ENCODE data around the gene BMPR1B.

BMPR1B gene

GRCh38 chr4:94927696-94928095 lies 169.9 kb downstream of the BMPR1B start:
- no peak overlapping the region for H3K4me3 ChIP-seq (ENCODE audit: low read length)
- TF ChIP-seq ZNF274 (IDR thresholded peaks at IDR 0.05; ENCODE audit: low read depth, low read length), result no peak

GRCh38 chr4:94929696-94930095 lies 171.9 kb downstream of the BMPR1B start:
- no peak for TF ChIP-seq ZNF274 (IDR thresholded peaks at IDR 0.05; ENCODE audit: low read depth, low read length)
- no peak overlapping the region for H3K4me3 ChIP-seq (ENCODE audit: low read length)

GRCh38 chr4:94931626-94932025 lies 173.9 kb downstream of the BMPR1B start:
- TF ChIP-seq ZNF274 (IDR thresholded peaks at IDR 0.05; ENCODE audit: low read depth, low read length), result no peak
- no peak overlapping the region for H3K4me3 ChIP-seq (ENCODE audit: low read length)

DNA sequence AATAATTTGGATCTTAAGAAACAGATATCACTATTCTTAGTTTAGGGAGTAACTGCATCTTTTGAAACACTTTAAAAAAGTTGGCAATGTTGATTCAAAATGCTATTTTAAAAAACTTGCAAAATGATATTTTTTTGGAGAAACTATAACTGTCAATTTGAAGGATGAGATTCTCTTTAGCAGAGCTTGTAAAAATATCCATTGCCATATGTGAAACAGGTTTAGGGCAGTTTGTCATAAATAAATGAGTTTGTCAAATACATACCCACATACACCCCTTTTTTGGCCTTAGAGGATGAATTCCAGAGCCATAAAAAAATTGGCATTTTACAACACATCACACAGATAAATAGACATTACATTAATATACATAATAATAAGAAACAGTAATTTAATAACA lies 174.6 kb downstream of the BMPR1B start:
- H3K4me3 ChIP-seq (ENCODE audit: low read length), result no peak overlapping the region
- TF ChIP-seq ZNF274 (IDR thresholded peaks at IDR 0.05; ENCODE audit: low read depth, low read length), result no peak

DNA sequence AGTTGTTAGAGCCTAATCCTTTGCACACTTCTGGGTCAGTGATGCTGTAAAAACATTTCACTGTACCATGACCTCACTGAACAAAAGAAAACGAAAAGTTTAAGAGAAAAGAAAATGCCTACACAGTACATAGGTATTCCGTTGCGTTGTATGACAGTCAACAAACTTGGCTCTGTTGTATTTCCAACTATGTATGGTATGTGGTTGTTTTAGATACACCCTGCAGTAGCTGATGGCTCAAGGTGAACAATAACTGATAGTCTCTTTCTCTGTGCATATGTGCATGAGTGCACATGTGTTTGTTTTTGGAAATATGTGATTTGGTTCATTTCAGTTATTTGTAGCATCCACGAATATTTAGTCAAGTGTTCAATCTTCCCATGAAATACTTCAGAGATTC lies 176.0 kb downstream of the BMPR1B start:
- no peak for TF ChIP-seq ZNF274 (IDR thresholded peaks at IDR 0.05; ENCODE audit: low read depth, low read length)

DNA sequence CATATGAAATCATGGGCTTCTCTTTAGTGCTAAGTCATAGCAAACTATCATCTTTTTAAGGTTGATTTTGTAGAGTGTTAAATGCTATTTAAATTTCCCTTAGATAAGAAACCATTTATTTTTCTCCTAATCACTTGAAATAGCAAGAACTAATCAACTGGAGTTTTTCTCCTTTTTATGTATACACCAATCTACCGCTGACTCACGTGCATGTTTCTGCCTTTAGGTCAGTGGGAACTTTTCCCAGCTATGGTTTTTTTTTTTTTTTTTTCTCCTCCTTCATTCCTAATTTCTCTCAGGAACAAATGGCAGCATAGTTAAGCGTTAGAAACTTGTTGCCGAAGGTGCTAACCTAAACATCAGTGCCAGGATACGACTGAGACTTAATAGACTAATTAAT lies 176.4 kb downstream of the BMPR1B start:
- TF ChIP-seq ZNF274 (IDR thresholded peaks at IDR 0.05; ENCODE audit: low read depth, low read length), result no peak

More for the DNA sequence above, 176.0 kb downstream of the BMPR1B start:
- no peak overlapping the region for H3K4me3 ChIP-seq (ENCODE audit: low read length)

DNA sequence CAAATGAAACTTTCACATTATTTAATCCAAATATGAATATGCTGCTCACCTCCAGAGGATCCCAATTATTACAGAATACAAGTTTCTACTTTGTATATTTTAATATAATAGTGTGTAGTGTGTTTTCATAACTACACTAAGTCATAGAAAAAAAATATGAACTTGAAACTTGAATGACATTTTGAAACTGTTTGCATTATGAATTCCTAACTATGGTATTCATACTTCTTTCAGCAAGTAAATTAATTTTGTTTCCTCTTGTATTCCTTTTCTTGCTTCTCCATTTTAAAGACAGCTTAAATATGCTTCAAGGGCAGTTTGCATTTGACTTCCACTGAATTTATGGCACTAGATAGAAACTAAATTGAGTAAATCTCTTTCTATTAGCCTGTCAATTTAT lies 177.1 kb downstream of the BMPR1B start:
- TF ChIP-seq ZNF274 (IDR thresholded peaks at IDR 0.05; ENCODE audit: low read depth, low read length), result no peak
- H3K4me3 ChIP-seq (ENCODE audit: low read length), result no peak overlapping the region

More for the DNA sequence above, 176.4 kb downstream of the BMPR1B start:
- H3K4me3 ChIP-seq (ENCODE audit: low read length), result no peak overlapping the region

DNA sequence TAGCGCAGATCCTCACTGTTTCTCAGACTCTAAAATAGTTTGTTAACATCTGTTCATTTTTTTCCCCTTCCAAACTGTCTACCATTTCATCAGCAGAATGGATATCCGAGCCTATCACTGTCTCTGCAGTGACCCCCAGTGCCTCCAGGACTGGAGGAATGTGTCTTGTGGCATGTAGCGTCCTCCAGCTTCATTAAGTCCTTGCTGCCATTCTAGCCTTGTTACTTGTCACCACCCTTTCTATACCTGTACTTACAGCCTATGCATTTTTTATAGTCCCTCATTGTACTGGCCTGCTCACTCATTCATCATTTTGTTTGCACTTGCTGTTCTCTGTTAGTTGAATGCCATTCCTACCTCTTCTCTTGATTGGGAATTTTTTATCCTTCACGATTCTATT lies 179.1 kb downstream of the BMPR1B start:
- TF ChIP-seq ZNF274 (IDR thresholded peaks at IDR 0.05; ENCODE audit: low read depth, low read length), result no peak
- no peak overlapping the region for H3K4me3 ChIP-seq (ENCODE audit: low read length)

DNA sequence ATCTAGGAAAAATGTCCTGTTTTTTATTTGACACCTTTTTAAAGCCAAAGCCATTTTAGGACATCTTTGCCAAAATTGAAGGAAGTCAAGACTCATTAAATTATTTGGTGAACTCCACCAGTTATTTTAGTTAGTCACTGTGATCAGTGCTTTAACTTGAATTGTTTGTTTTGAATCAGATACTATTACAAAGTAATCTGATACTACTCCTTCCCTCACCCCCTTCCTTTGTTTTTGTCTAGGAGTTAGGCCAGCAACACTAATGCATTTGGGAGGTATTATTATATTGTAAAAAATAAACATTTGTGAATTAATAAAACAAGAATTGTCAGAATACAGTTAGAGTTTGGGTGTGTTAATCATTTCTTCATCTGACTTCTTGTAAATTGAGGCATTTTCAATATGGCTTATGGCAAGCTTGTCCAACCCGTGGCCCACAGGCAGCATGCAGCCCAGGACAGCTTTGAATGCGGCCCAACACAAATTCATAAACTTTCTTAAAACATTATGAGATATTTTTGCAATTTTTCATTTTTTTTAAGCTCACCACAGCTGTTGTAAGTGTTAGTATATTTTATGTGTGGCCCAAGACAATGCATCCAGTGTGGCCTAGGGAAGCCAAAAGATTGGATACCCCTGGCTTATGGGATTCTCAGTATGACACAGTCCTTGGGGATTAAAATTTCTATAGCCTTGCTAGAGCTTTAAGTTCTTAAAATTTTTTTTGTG lies 182.2 kb downstream of the BMPR1B start:
- no peak for TF ChIP-seq ZNF274 (IDR thresholded peaks at IDR 0.05; ENCODE audit: low read depth, low read length)
- no peak overlapping the region for H3K4me3 ChIP-seq (ENCODE audit: low read length)

GRCh38 chr4:94940520-94940908 lies 182.8 kb downstream of the BMPR1B start:
- no peak for TF ChIP-seq ZNF274 (IDR thresholded peaks at IDR 0.05; ENCODE audit: low read depth, low read length)
- no peak overlapping the region for H3K4me3 ChIP-seq (ENCODE audit: low read length)

- no peak overlapping the region for H3K4me3 ChIP-seq (ENCODE audit: low read length)
- TF ChIP-seq ZNF274 (IDR thresholded peaks at IDR 0.05; ENCODE audit: low read depth, low read length), result no peak
These were observed 184.0 kb downstream of the BMPR1B start for GRCh38 chr4:94941706-94942105.

- H3K4me3 ChIP-seq (ENCODE audit: low read length), result no peak overlapping the region
- no peak for TF ChIP-seq ZNF274 (IDR thresholded peaks at IDR 0.05; ENCODE audit: low read depth, low read length)
These were observed 187.0 kb downstream of the BMPR1B start for GRCh38 chr4:94944726-94945125.

- no peak overlapping the region for H3K4me3 ChIP-seq (ENCODE audit: low read length)
- no peak for TF ChIP-seq ZNF274 (IDR thresholded peaks at IDR 0.05; ENCODE audit: low read depth, low read length)
These were observed 189.9 kb downstream of the BMPR1B start for GRCh38 chr4:94947681-94948108.

DNA sequence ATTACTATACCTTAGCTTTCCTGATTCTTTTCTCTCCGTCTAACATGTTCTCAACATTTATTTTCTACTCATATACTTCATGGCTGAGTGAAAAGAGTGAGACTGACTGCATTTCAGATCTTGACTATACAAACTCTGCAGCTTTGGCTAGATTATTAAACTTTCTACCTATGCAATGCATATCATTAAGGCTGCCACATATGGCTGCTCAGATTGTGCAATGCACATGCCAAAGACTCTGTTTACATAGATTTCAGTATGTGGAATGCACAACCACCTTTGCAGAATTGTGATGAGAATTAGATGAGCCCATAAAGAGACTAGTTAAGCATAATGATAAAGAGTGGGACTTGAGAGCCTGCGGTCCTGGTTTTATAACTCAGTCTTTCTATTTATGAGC lies 196.5 kb downstream of the BMPR1B start:
- TF ChIP-seq ZNF274 (IDR thresholded peaks at IDR 0.05; ENCODE audit: low read depth, low read length), result no peak

DNA sequence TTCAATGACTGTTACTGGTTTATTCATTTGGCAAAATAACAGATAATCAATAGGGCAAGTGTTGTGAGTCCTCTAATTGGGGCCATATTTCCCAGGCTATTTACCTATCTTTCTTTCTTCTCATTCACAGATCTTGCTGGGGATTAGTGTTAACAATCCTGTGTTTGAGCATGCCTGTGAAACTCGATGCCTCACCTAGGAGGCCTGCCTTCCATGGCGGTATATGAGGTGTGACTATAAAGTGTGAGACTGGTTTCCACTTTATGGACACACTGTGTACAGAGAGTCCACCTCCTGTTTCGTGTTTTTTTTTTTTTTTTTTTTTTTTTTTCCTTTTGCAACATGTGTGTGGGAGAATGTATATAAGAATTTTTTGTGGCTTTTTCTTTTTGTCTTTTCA lies 199.3 kb downstream of the BMPR1B start:
- no peak overlapping the region for H3K4me3 ChIP-seq (ENCODE audit: low read length)
- TF ChIP-seq ZNF274 (IDR thresholded peaks at IDR 0.05; ENCODE audit: low read depth, low read length), result no peak

More for the DNA sequence above, 196.5 kb downstream of the BMPR1B start:
- H3K4me3 ChIP-seq (ENCODE audit: low read length), result no peak overlapping the region

DNA sequence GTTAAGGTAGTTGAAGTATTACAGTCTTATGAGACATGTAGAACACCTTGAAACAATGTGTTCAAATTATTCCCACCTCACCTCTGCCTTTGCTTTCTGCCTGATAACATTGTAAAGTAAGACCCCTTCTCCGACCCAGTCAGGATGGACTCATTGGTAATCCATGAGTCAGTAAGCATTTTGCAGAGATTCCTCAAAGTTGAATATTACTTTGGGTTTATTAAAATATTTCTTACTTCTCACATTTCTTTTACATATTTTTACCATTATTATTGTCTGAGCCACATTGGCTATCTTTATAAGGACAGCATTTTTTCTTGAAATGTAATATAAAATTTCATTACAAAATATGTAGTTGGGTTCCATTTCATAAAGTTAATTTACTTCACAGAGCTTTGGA lies 201.6 kb downstream of the BMPR1B start:
- no peak overlapping the region for H3K4me3 ChIP-seq (ENCODE audit: low read length)
- no peak for TF ChIP-seq ZNF274 (IDR thresholded peaks at IDR 0.05; ENCODE audit: low read depth, low read length)

Measured in GM08714 (cell line).